ENCODE results near the gene LHPP. TPM values are rescaled to one million over a fixed set of nuclear protein-coding genes. Genes with fewer than 3 reads are reported as not detected.

LHPP gene
- polyA plus RNA-seq, 2 of the 4 experiments (the other 2 are of a cell fraction): 14.4 to 18.6 TPM

- no peak overlapping the region for H3K4me3 ChIP-seq
- TF ChIP-seq FOSB (CRISPR knock-in tag; IDR thresholded peaks at IDR 0.05): no peak
- H3K27ac ChIP-seq: no peak overlapping the region
- POLR2A ChIA-PET: no interaction called here
- FAIRE-seq (no peak), DNase-seq (ENCODE audit: low read depth in 1 of 2, low spot score in 1 of 2) (no peak), ATAC-seq (no peak)
- 97% methylated on average over 7 of the region's 10 CpGs for WGBS (ENCODE audit: missing lambda C conversion rate)
- H3K4me2 ChIP-seq: no peak overlapping the region
- no peaks in the 10 kb centered on the region for H3K9me3 ChIP-seq
- H3K4me1 ChIP-seq: peaks cover 15% of the 10 kb centered on the region
- CTCF ChIA-PET: interaction anchor here (1.2 kb wide), 1 partner anchor 115 kb away, joined by 3 read pairs; no protein-coding TSS in a partner anchor
Observed at GRCh38 chr10:124644771-124645415, 183.3 kb downstream of the LHPP start.

- Histone ChIP-seq H3K4me1 (peaks cover 15% of the 10 kb centered on the region), H3K4me3 (no peak overlapping the region), H3K9me3 (no peaks in the 10 kb centered on the region), H3K4me2 (no peak overlapping the region), H3K27ac (0 out of 6 replicates have a peak overlapping the region, but pooled peaks of 1 of the 2 experiments have one; percentile 21)
- DNase-seq (ENCODE audit: low read depth in 1 of 2, low spot score in 1 of 2) (no peak), FAIRE-seq (no peak), ATAC-seq (no peak)
- WGBS (ENCODE audit: missing lambda C conversion rate): 94% methylated on average over 10 of the region's 13 CpGs
- TF ChIP-seq POLR2AphosphoS2 (conservative IDR thresholded peaks at IDR 0.05; ENCODE audit: low read length) (no peak), ZNF302 (CRISPR knock-in tag; IDR thresholded peaks at IDR 0.05) (no peak), NPAS2 (CRISPR knock-in tag; IDR thresholded peaks at IDR 0.05; ENCODE audit: borderline replicate concordance) (no peak), NR3C1 (IDR thresholded peaks at IDR 0.05) (no peak), MAFK (IDR thresholded peaks at IDR 0.05; ENCODE audit: partially characterized antibody) (no peak), MYC (IDR thresholded peaks at IDR 0.05; ENCODE audit: borderline replicate concordance, low read length) (no peak), MAZ (IDR thresholded peaks at IDR 0.05; ENCODE audit: borderline replicate concordance, low read depth, low read length) (no peak), CHD4 (IDR thresholded peaks at IDR 0.05; ENCODE audit: borderline replicate concordance) (no peak), EHF (CRISPR knock-in tag; IDR thresholded peaks at IDR 0.05) (no peak), SREBF2 (IDR thresholded peaks at IDR 0.05) (no peak), HOXB13 (CRISPR knock-in tag; IDR thresholded peaks at IDR 0.05; ENCODE audit: low read depth) (no peak), ELK1 (IDR thresholded peaks at IDR 0.05; ENCODE audit: low read depth, low read length) (no peak), EP300 (IDR thresholded peaks at IDR 0.05) (no peak), REST (IDR thresholded peaks at IDR 0.05) (no peak), HES2 (IDR thresholded peaks at IDR 0.05) (no peak), PBX3 (IDR thresholded peaks at IDR 0.05) (no peak), HDAC2 (IDR thresholded peaks at IDR 0.05) (no peak)
- POLR2A ChIA-PET: no interaction called here
- CTCF ChIA-PET: interaction anchor here (0.9 to 1.2 kb wide), 2 partner anchors 105 to 115 kb away, joined by 3 to 4 read pairs; no protein-coding TSS in a partner anchor
Observed at GRCh38 chr10:124645467-124646095, 184.0 kb downstream of the LHPP start.
